ENCODE measurements around the gene SLC25A47.
"Not testable (repeated sequence)": the region's sequence is repeated elsewhere in the genome, so short reads cannot be mapped to it uniquely, and the experiment has no call there.

Gene SLC25A47

GRCh38 chr14:100328495-100329163 is 5.5 kb downstream of the SLC25A47 start:
- no peak for DNase-seq

GRCh38 chr14:100329233-100330006 is 6.3 kb downstream of the SLC25A47 start:
- no peak for DNase-seq

GRCh38 chr14:100330007-100330344 is 6.8 kb downstream of the SLC25A47 start:
- no peak for DNase-seq

- peak; percentile 41 for DNase-seq
These were observed 7.3 kb downstream of the SLC25A47 start for GRCh38 chr14:100330388-100330931.

- DNase-seq: no peak
These were observed 9.0 kb downstream of the SLC25A47 start for GRCh38 chr14:100332071-100332639.

- DNase-seq: no peak
These were observed 9.7 kb downstream of the SLC25A47 start for GRCh38 chr14:100332797-100333196.

- no peak for DNase-seq
These were observed 10.2 kb downstream of the SLC25A47 start for GRCh38 chr14:100333311-100333710.

GRCh38 chr14:100333827-100334226 is 10.7 kb downstream of the SLC25A47 start:
- no peak for DNase-seq

GRCh38 chr14:100334904-100335303 is 11.8 kb downstream of the SLC25A47 start:
- DNase-seq: no peak

GRCh38 chr14:100336618-100337530 is 13.7 kb downstream of the SLC25A47 start:
- DNase-seq: no peak

GRCh38 chr14:100339766-100340422 is 16.8 kb downstream of the SLC25A47 start:
- DNase-seq: no peak

- DNase-seq: no peak
These were observed 17.3 kb downstream of the SLC25A47 start for GRCh38 chr14:100340423-100340813.

- no peak for DNase-seq
These were observed 18.3 kb downstream of the SLC25A47 start for GRCh38 chr14:100341301-100342031.

GRCh38 chr14:100342195-100342594 is 19.1 kb downstream of the SLC25A47 start:
- DNase-seq: no peak

GRCh38 chr14:100342826-100343225 is 19.7 kb downstream of the SLC25A47 start:
- DNase-seq: not testable (repeated sequence)

GRCh38 chr14:100344657-100345056 is 21.5 kb downstream of the SLC25A47 start:
- DNase-seq: not testable (repeated sequence)

- no peak for DNase-seq
These were observed 22.6 kb downstream of the SLC25A47 start for GRCh38 chr14:100345711-100346110.

- no peak for DNase-seq
These were observed 23.4 kb downstream of the SLC25A47 start for GRCh38 chr14:100346306-100347091.

- no peak for DNase-seq
These were observed 25.2 kb downstream of the SLC25A47 start for GRCh38 chr14:100348253-100348729.
